HG03139 (cell line): ENCODE results near the gene MIER1.

Experiments used
- ATAC-seq: cut with Tn5 transposase; IDR thresholded peaks from one replicate; pipeline ENCODE4 v1.9.1; 2021; ENCODE audit not compliant: unreplicated experiment

Gene MIER1

DNA sequence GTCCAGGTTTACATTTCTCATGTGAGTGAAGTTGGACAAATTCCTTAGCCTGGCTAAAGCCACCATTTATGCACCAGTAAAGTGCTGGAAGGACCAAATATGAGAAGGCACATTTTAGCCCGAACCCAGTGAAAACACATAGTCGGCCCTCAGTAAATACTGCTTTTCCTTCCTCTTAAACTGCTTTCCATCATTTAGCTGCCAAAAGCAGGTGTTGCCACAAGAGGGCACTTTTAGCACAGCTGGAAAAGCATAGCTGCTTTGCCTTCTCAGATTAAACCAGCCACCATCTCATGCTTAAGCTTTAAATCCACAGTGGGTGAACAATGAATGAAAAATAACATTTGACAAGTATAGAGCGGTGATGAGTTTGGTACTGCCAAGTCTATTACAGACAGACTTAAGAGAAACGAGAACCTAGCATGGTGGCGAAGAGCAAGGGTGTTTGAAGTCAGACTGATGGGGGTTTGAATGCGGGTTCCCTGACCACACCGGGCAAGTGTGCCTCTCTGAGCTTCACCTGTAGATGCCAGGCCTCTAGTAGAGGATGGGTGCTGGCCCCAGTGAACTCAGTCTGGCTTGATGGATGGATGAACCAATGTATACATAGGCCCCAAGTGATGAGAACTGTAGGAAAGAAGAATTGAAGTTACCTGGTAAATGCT is 71.4 kb downstream of the MIER1 start:
- no peak for ATAC-seq

- no peak for ATAC-seq
Observed at GRCh38 chr1:66998972-66999371, 74.2 kb downstream of the MIER1 start.

DNA sequence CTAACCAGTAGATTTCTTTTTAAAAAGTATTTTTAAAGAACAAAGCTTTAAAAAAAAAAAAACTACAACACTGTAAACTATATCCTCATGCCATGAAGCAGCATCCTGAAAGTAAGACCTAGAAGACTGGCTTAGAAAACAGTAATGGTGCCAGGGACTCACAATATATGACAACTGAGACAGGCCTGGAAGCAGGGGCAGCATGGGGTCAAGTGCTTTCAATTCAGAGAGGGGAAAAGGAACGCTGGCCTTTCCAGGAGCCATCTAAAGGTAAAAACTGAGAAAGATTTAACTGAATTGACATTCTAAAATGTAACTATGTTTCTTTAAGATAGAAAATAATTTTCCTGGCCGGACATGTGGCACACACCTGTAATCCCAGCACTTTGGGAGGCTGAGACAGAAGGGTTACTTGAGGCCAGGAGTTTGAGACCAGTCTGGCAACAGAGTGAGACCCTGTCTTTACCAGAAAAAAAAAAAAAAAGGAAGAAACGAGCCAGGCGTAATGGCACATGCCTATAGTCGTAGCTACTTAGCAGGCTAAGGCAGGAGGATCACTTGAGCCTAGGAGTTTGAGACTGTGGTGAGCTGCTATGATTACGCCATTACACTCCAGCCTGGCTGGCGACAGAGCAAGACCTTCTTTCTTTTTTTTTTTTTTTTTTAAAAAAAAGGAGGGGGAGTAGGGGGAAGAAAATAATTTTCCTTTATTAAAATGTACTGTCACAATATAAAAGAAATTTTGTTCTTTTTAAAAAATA is 75.0 kb downstream of the MIER1 start:
- no peak for ATAC-seq

GRCh38 chr1:67001682-67002425 is 77.1 kb downstream of the MIER1 start:
- ATAC-seq, result no peak

GRCh38 chr1:67004176-67004575 is 79.4 kb downstream of the MIER1 start:
- ATAC-seq, result no peak

DNA sequence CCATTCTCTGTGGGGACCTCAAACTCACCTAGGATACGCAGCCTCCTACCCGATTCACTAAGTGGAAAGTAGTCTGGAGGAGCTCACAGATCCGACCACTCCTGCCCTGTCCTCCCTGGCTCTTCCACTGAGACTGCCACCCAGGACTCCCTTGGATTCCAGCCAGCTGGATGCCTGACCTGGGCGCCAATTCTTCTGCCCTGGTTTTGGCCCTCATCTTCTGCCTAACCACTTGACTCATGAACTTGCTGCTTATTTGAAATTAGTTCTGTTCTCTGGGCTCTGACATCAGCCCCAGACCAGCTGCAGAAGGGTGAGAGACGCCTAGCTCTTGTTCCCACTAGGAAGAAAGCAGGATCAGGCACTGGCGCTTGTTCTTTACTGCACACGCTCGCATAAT is 80.3 kb downstream of the MIER1 start:
- ATAC-seq, result no peak

DNA sequence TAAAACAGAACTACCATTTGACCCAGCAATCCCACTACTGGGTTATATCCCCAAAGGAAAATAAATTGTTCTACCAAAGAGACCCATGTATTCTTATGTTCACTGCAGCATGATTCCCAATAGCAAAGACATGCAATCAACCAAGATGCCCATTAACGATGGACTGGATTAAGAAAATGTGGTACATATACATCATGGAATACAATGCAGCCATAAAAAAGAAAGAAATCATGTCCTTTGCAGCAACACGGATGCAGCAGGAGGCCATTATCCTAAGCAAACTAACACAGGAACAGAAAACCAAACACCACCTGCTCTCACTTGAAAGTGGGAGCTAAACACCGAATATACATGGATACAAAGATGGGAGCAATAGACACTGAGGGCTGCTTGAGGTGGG is 85.0 kb downstream of the MIER1 start:
- no peak for ATAC-seq

- ATAC-seq, result no peak
Observed at GRCh38 chr1:67013573-67013972, 88.8 kb downstream of the MIER1 start.

DNA sequence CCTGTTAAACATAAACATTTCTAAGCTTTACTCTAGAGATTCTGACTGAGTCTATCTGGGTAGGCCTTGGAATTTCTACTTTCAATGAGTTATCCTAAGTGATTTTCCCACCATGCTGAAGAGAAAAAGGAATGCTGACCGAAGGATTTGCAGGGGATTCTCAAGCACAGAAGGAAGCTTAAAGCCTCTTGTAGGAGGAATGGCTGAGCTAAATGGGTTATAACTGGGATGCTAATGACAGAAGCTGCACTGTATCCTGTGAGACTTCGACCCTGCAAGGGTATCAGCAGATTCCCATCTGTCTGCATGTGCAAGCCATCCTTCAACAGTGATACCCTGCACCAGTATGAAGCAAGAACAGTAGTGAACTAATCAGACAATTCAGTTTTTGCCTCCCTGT is 93.8 kb downstream of the MIER1 start:
- ATAC-seq, result no peak

- ATAC-seq, result no peak
Observed at GRCh38 chr1:67019121-67019520, 94.3 kb downstream of the MIER1 start.

GRCh38 chr1:67019600-67020136 is 94.9 kb downstream of the MIER1 start:
- ATAC-seq, result no peak

GRCh38 chr1:67020304-67020703 is 95.5 kb downstream of the MIER1 start:
- no peak for ATAC-seq

DNA sequence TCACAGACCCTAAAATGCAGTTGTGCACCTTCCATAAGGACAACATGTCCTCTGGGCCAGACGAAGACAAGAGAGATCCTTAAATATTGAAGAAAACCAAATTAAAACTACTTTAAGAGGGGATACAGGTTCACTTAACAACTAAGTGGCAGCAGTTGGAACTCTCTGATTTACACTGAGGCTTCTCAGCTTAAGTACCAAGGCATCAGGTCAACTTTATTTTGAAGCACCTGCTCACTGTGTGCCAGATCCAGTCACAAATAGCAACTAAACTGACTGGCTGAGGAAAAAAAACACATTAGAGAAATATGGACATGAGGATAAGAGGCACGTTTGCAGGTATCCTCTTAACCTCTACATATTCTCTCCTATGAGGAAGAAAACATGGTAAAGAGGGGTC is 96.0 kb downstream of the MIER1 start:
- ATAC-seq, result no peak

- ATAC-seq, result no peak
Observed at GRCh38 chr1:67029472-67029871, 104.7 kb downstream of the MIER1 start.

DNA sequence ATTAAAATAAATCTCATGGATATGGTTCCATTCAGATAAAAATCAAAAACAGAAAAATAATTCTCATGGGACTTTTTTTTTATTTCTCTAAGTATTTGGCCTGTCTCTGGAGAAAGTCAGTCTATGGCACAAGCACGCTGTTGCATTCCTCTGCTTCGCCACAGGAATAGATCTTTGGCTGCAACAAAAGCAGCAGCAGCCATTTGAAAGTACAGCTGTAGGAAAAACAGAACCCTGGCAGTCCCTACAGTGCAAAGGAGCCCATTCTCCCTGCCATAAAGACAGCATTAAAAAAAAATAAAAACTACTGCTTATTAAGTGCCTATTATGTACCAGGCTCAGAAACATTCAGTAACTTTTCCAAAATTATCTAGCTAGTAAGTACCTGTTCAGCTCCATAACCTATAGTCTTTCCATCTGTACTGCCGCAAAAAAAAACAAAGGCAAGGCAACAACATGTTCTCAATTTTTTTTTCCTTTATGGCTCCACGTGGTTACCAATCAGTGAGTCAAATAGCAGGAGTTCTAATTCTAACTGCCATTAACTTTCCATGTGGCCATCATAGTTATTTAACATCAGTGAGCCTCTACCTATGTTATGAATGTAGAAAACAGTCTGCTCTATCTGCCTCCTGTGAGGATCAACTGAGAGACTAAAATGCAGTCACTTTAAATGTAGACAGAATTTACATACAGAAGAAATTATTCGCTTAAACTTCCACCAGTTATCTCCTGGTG is 106.5 kb downstream of the MIER1 start:
- no peak for ATAC-seq

- ATAC-seq, result no peak
Observed at GRCh38 chr1:67031859-67032247, 107.1 kb downstream of the MIER1 start.
